ENCODE results near the gene ANXA2R. TPM values are rescaled to one million over a fixed set of nuclear protein-coding genes. Genes with fewer than 3 reads are reported as not detected.
A peak's percentile ranks its signal among the peaks of the same experiment; 100 is the strongest.

Gene ANXA2R
- total and polyA plus RNA-seq, 4 donors, result 0.57 to 2.8 (median 1.3) TPM

GRCh38 chr5:43042626-43043399 lies 2.7 kb upstream of the ANXA2R start:
- peak in 4 of 6 donors; percentile 46 to 76 (median 64) for DNase-seq (ENCODE audit: low read depth in 4 of 6, low spot score in 6 of 6)
- H3K36me3 ChIP-seq (ENCODE audit: control insufficient read depth, insufficient read depth, low read length), result no peaks in the 10 kb centered on the region
- H3K9me3 ChIP-seq (ENCODE audit: control insufficient read depth, insufficient read depth, low read length), result no peaks in the 10 kb centered on the region
- peaks cover 92% of the 10 kb centered on the region for H3K27me3 ChIP-seq (ENCODE audit: control insufficient read depth, insufficient read depth, low read length)
- H3K4me3 ChIP-seq (ENCODE audit: low read depth, low read length), result peak overlapping the region; percentile 51
- WGBS (ENCODE audit: insufficient coverage), result 1% methylated on average over 58 of the region's 58 CpGs
- H3K4me1 ChIP-seq (ENCODE audit: control insufficient read depth, insufficient read depth, low read length), result peaks cover 44% of the 10 kb centered on the region
- H3K27ac ChIP-seq (ENCODE audit: low read depth, low read length), result peak overlapping the region; percentile 41

GRCh38 chr5:43042176-43042625 lies 2.1 kb upstream of the ANXA2R start:
- Histone ChIP-seq H3K27me3 (ENCODE audit: control insufficient read depth, insufficient read depth, low read length) (peaks cover 93% of the 10 kb centered on the region), H3K4me1 (ENCODE audit: control insufficient read depth, insufficient read depth, low read length) (peaks cover 44% of the 10 kb centered on the region), H3K36me3 (ENCODE audit: control insufficient read depth, insufficient read depth, low read length) (no peaks in the 10 kb centered on the region), H3K9me3 (ENCODE audit: control insufficient read depth, insufficient read depth, low read length) (no peaks in the 10 kb centered on the region), H3K4me3 (ENCODE audit: low read depth, low read length) (peak overlapping the region; percentile 51), H3K27ac (ENCODE audit: low read depth, low read length) (peak overlapping the region; percentile 41)
- peak in 3 of 6 donors; percentile 47 to 89 (median 82) for DNase-seq (ENCODE audit: low read depth in 4 of 6, low spot score in 6 of 6)
- under 1% methylated on average over 44 of the region's 44 CpGs for WGBS (ENCODE audit: insufficient coverage)

DNA sequence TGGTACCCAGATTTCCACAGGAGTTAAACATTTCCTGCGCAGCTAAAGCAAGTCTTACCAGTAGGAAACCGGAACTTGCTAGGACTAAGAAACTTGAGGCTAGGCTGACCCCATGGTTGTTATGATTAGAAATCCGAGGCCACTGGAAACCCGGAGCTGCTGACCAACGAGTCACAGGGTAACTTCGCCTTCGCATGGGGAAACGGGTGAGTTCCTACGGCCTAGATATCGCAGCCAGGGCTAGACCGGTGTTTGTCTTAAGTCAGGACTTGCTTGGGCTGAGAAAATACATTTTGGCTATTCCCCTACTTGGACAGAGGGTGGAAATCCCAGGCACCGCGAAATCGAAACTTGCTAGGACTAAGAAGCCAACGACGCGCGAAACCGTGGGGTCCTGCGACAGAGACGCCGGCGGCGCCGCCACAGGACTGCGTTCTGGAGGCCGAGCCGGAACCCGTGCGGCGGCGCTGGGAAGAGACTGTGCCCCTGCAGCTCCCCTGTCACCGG lies 1.6 kb upstream of the ANXA2R start:
- H3K36me3 ChIP-seq (ENCODE audit: control insufficient read depth, insufficient read depth, low read length), result no peaks in the 10 kb centered on the region
- peak overlapping the region; percentile 41 for H3K27ac ChIP-seq (ENCODE audit: low read depth, low read length)
- H3K27me3 ChIP-seq (ENCODE audit: control insufficient read depth, insufficient read depth, low read length), result peaks cover 93% of the 10 kb centered on the region
- peaks cover 44% of the 10 kb centered on the region for H3K4me1 ChIP-seq (ENCODE audit: control insufficient read depth, insufficient read depth, low read length)
- under 1% methylated on average over 33 of the region's 33 CpGs for WGBS (ENCODE audit: insufficient coverage)
- peak overlapping the region; percentile 51 for H3K4me3 ChIP-seq (ENCODE audit: low read depth, low read length)
- DNase-seq (ENCODE audit: low read depth in 4 of 6, low spot score in 6 of 6), result peak in 4 of 6 donors; percentile 41 to 81 (median 70)
- no peaks in the 10 kb centered on the region for H3K9me3 ChIP-seq (ENCODE audit: control insufficient read depth, insufficient read depth, low read length)

DNA sequence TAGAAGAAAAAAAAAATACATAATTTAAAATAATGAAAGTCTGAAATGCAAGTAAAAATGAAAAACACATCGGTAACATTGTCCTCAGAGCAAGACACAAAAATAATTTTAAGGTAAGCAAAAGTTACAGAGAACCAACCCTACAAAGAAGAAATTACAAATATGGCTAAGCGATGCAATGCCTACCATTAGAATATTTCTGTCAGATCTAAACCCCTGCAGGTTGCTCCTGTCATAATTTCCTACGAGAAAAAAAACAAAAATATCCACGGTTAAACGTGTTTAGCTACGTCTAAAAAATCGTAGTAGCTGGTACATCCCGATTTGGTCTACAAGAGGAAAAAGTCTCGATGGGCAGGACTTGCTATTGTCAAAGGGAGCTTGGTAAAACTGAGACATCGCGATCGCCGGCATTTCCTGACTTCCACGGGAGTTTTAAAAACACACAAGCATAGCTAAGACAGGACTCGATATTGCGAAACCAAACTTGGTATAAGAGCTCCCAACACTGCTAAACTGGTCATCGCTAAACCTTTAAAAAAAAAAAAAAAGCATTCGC lies 1.1 kb upstream of the ANXA2R start:
- 3% methylated on average over 14 of the region's 18 CpGs for WGBS (ENCODE audit: insufficient coverage)
- Histone ChIP-seq H3K27me3 (ENCODE audit: control insufficient read depth, insufficient read depth, low read length) (peaks cover 93% of the 10 kb centered on the region), H3K36me3 (ENCODE audit: control insufficient read depth, insufficient read depth, low read length) (no peaks in the 10 kb centered on the region), H3K9me3 (ENCODE audit: control insufficient read depth, insufficient read depth, low read length) (no peaks in the 10 kb centered on the region), H3K4me3 (ENCODE audit: low read depth, low read length) (peak overlapping the region; percentile 51), H3K27ac (ENCODE audit: low read depth, low read length) (peak overlapping the region; percentile 41), H3K4me1 (ENCODE audit: control insufficient read depth, insufficient read depth, low read length) (peaks cover 44% of the 10 kb centered on the region)
- DNase-seq (ENCODE audit: low read depth in 4 of 6, low spot score in 6 of 6), result peak in 4 of 6 donors; percentile 28 to 75 (median 72)

- WGBS (ENCODE audit: insufficient coverage), result 8% methylated on average over 33 of the region's 35 CpGs
- peak in 2 of 6 donors; percentile 47 to 61 for DNase-seq (ENCODE audit: low read depth in 4 of 6, low spot score in 6 of 6)
- H3K27me3 ChIP-seq (ENCODE audit: control insufficient read depth, insufficient read depth, low read length), result peaks cover 92% of the 10 kb centered on the region
- no peaks in the 10 kb centered on the region for H3K9me3 ChIP-seq (ENCODE audit: control insufficient read depth, insufficient read depth, low read length)
- H3K36me3 ChIP-seq (ENCODE audit: control insufficient read depth, insufficient read depth, low read length), result no peaks in the 10 kb centered on the region
- H3K4me1 ChIP-seq (ENCODE audit: control insufficient read depth, insufficient read depth, low read length), result peaks cover 44% of the 10 kb centered on the region
- peak overlapping the region; percentile 28 for H3K4me3 ChIP-seq (ENCODE audit: low read depth, low read length)
- peak overlapping the region; percentile 17 for H3K27ac ChIP-seq (ENCODE audit: low read depth, low read length)
These were observed 440 bp downstream of the ANXA2R start for GRCh38 chr5:43039471-43040286.

DNA sequence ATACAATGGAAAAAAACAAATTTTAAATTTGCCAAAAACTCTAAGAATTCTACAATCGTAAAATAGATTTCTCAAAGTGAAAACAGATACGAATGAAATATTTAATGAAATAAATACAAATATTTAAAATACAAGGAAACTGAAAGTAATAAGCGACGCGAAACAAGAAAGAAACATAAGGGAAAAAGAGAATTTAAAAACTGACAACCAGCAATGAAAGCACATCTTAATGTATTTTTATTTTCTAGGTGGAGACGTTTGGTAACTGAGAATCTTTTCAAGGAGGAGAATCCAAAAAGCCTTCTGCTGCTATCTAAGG lies 1.0 kb downstream of the ANXA2R start:
- H3K4me1 ChIP-seq (ENCODE audit: control insufficient read depth, insufficient read depth, low read length), result peaks cover 45% of the 10 kb centered on the region
- WGBS (ENCODE audit: insufficient coverage), result 20% methylated on average over 1 of the region's 6 CpGs
- H3K9me3 ChIP-seq (ENCODE audit: control insufficient read depth, insufficient read depth, low read length), result no peaks in the 10 kb centered on the region
- no peaks in the 10 kb centered on the region for H3K36me3 ChIP-seq (ENCODE audit: control insufficient read depth, insufficient read depth, low read length)
- DNase-seq (ENCODE audit: low read depth in 4 of 6, low spot score in 6 of 6), result peak in 1 of 6 donors; percentile 55
- peak overlapping the region; percentile 10 for H3K4me3 ChIP-seq (ENCODE audit: low read depth, low read length)
- peak overlapping the region; percentile 17 for H3K27ac ChIP-seq (ENCODE audit: low read depth, low read length)
- peaks cover 92% of the 10 kb centered on the region for H3K27me3 ChIP-seq (ENCODE audit: control insufficient read depth, insufficient read depth, low read length)

- DNase-seq (ENCODE audit: low read depth in 4 of 6, low spot score in 6 of 6), result peak in 2 of 6 donors; percentile 37 to 46
- Histone ChIP-seq H3K27ac (ENCODE audit: low read depth, low read length) (no peak overlapping the region), H3K27me3 (ENCODE audit: control insufficient read depth, insufficient read depth, low read length) (peaks cover 96% of the 10 kb centered on the region), H3K9me3 (ENCODE audit: control insufficient read depth, insufficient read depth, low read length) (no peaks in the 10 kb centered on the region), H3K4me1 (ENCODE audit: control insufficient read depth, insufficient read depth, low read length) (peaks cover 48% of the 10 kb centered on the region), H3K36me3 (ENCODE audit: control insufficient read depth, insufficient read depth, low read length) (no peaks in the 10 kb centered on the region), H3K4me3 (ENCODE audit: low read depth, low read length) (no peak overlapping the region)
- 7% methylated on average over 13 of the region's 17 CpGs for WGBS (ENCODE audit: insufficient coverage)
These were observed 1.6 kb downstream of the ANXA2R start for GRCh38 chr5:43038496-43038989.

GRCh38 chr5:43037636-43038495 lies 2.3 kb downstream of the ANXA2R start:
- Histone ChIP-seq H3K27ac (ENCODE audit: low read depth, low read length) (no peak overlapping the region), H3K27me3 (ENCODE audit: control insufficient read depth, insufficient read depth, low read length) (peaks cover 97% of the 10 kb centered on the region), H3K4me1 (ENCODE audit: control insufficient read depth, insufficient read depth, low read length) (peaks cover 42% of the 10 kb centered on the region), H3K9me3 (ENCODE audit: control insufficient read depth, insufficient read depth, low read length) (no peaks in the 10 kb centered on the region), H3K36me3 (ENCODE audit: control insufficient read depth, insufficient read depth, low read length) (no peaks in the 10 kb centered on the region), H3K4me3 (ENCODE audit: low read depth, low read length) (peak overlapping the region; percentile 14)
- peak in 4 of 6 donors; percentile 46 to 68 (median 63) for DNase-seq (ENCODE audit: low read depth in 4 of 6, low spot score in 6 of 6)
- WGBS (ENCODE audit: insufficient coverage), result 6% methylated on average over 19 of the region's 24 CpGs

Measured in spinal cord (tissue), 10 donors.